K562 (cell line): ENCODE data around the gene EDRF1. TPM values are rescaled to one million over a fixed set of nuclear protein-coding genes. Genes with fewer than 3 reads are reported as not detected.

Experiments used
- ATAC-seq: fragments of 200-7000 bp; cut with Tn5 transposase; 3 replicates; pipeline ENCODE4 v1.9.1; 2020; ENCODE audit warnings: moderate library complexity
- BruUV-seq: library from RNA; stranded (reverse); fragments of 400-500 nt; replicated peaks from 2 replicates; lab custom pipeline; 2021; lab: Mats Ljungman, UMichigan
- CTCF ChIA-PET: fragments of 300-600 bp; formaldehyde crosslinking; extraction: SDS; loops from one replicate; lab custom pipeline; 2021; ENCODE audit warnings: low intra/inter-chr PET ratio; lab: Yijun Ruan, JAX
- POLR2A ChIA-PET: fragments of 300-600, 350-650 bp; sonication (Branson Sonifier 250); formaldehyde crosslinking; extraction: SDS; loops from one replicate; lab custom pipeline; 2021; ENCODE audit warnings: antibody characterized with exemption, inconsistent platforms; lab: Yijun Ruan, JAX
- DNase-seq, 4 experiments: peaks; one replicate each; pipeline versions ENCODE4 v3.0.0 to v3.0.0-alpha.2; 2011 to 2018; ENCODE audit warnings: low spot score in 3 of 4, mixed read lengths in 3 of 4; ENCODE audit errors: extremely low read depth in 1 of 4
- FAIRE-seq: peaks from 2 replicates; lab custom pipeline; 2011; peaks lifted over from hg19 to GRCh38; lab: Jason Lieb, UNC
- H2AFZ ChIP-seq: 2 replicates; pipeline ENCODE4 v1.6.0; 2011; ENCODE audit warnings: low read depth, low read length, control low read depth, inconsistent platforms
- H3K27ac ChIP-seq: fragments of 200-600 bp; 3 replicates; pipeline ENCODE4 v1.8.0; 2011; ENCODE audit warnings: low read depth, mild to moderate bottlenecking, control low read depth, inconsistent platforms, low read length, moderate library complexity, mixed read lengths; ENCODE audit errors: extremely low read depth
- H3K27me3 ChIP-seq, 2 experiments: fragments of 300-600 bp in 1 of 2; 2 replicates in 1 of 2; 3 replicates in 1 of 2; pipeline versions ENCODE4 v1.6.0 to v1.8.0; 2011; ENCODE audit warnings: inconsistent platforms in 2 of 2, low read length in 2 of 2, mild to moderate bottlenecking in 1 of 2, mixed read lengths in 1 of 2, moderate library complexity in 1 of 2; ENCODE audit not compliant: control insufficient read depth in 2 of 2, insufficient read depth in 2 of 2
- H3K36me3 ChIP-seq: fragments of 300-600 bp; 3 replicates; pipeline ENCODE4 v1.8.0; 2011; ENCODE audit warnings: mild to moderate bottlenecking, low read length, inconsistent platforms; ENCODE audit not compliant: control insufficient read depth, insufficient read depth
- H3K4me1 ChIP-seq, 2 experiments: fragments of 200-600 bp in 1 of 2; replicated peaks in 1 of 2; 2 replicates in 1 of 2; 3 replicates in 1 of 2; pipeline versions ENCODE4 v1.5.1 to v1.8.0; 2011; ENCODE audit warnings: inconsistent platforms in 2 of 2, low read length in 2 of 2, mild to moderate bottlenecking in 1 of 2, mixed read lengths in 1 of 2, moderate library complexity in 1 of 2; ENCODE audit not compliant: control insufficient read depth in 2 of 2, insufficient read depth in 2 of 2
- H3K4me2 ChIP-seq: 2 replicates; pipeline ENCODE4 v1.6.1; 2011; ENCODE audit warnings: low read length, control low read depth, inconsistent platforms, mixed read lengths; ENCODE audit not compliant: insufficient read depth
- H3K4me3 ChIP-seq: fragments of 200-600 bp; sonication (generic), shearing (Covaris generic); 2 replicates; pipeline ENCODE4 v1.5.1; 2016; ENCODE audit warnings: control low read depth, inconsistent platforms
- H3K79me2 ChIP-seq: fragments of 200-600 bp; 3 replicates; pipeline ENCODE4 v1.8.0; 2011; ENCODE audit warnings: low read length, inconsistent platforms; ENCODE audit not compliant: control insufficient read depth, insufficient read depth
- H3K9ac ChIP-seq, 2 experiments: 2 replicates each; pipeline versions ENCODE4 v1.6.0 to v1.6.1; 2011; ENCODE audit warnings: low read depth in 2 of 2, low read length in 2 of 2, control low read depth in 1 of 2, inconsistent platforms in 1 of 2, mild to moderate bottlenecking in 1 of 2, mixed read lengths in 1 of 2; ENCODE audit not compliant: insufficient read depth in 1 of 2
- H3K9me1 ChIP-seq: one replicate; pipeline ENCODE4 v1.6.0; 2011; ENCODE audit warnings: inconsistent platforms, mild to moderate bottlenecking, low read length, moderate library complexity; ENCODE audit not compliant: control insufficient read depth, insufficient read depth
- H3K9me3 ChIP-seq: replicated peaks from 2 replicates; pipeline ENCODE4 v1.5.1; 2011; ENCODE audit warnings: low read depth, low read length, inconsistent platforms; ENCODE audit not compliant: control insufficient read depth, insufficient read depth
- H4K20me1 ChIP-seq: replicated peaks from 2 replicates; pipeline ENCODE4 v1.6.1; 2011; ENCODE audit warnings: low read length, inconsistent platforms, mixed read lengths; ENCODE audit not compliant: control insufficient read depth, insufficient read depth
- BRD4 ChIP-seq: fragments of 200-600 bp; sonication (generic); IDR thresholded peaks from 2 replicates; pipeline ENCODE4 v1.6.1; 2017; ENCODE audit warnings: inconsistent platforms
- E2F8 ChIP-seq: fragments of 450-650 bp; IDR thresholded peaks from 2 replicates; pipeline ENCODE4 v1.7.1; 2018; ENCODE audit warnings: mild to moderate bottlenecking, low read depth; ENCODE audit not compliant: partially characterized antibody
- GTF3C2 ChIP-seq: IDR thresholded peaks from 3 replicates; pipeline ENCODE4 v1.6.1; 2011; ENCODE audit warnings: borderline replicate concordance, mild to moderate bottlenecking, moderate library complexity; ENCODE audit not compliant: insufficient read length; ENCODE audit errors: extremely low read depth
- MITF ChIP-seq: IDR thresholded peaks from 2 replicates; pipeline ENCODE4 v1.6.1; 2014; ENCODE audit warnings: antibody characterized with exemption
- NR0B1 ChIP-seq: fragments of 450-650 bp; IDR thresholded peaks from one replicate; pipeline ENCODE4 v1.6.1; 2018; ENCODE audit warnings: mild to moderate bottlenecking, moderate library complexity; ENCODE audit not compliant: partially characterized antibody
- ZBTB9 ChIP-seq: fragments of 450-650 bp; formaldehyde crosslinking; IDR thresholded peaks from 2 replicates; pipeline ENCODE4 v1.4.0; 2020; ENCODE audit warnings: mild to moderate bottlenecking, moderate library complexity
- ZKSCAN3 ChIP-seq: fragments of 250-450 bp; sonication (Bioruptor Pico); IDR thresholded peaks from 2 replicates; pipeline ENCODE4 v1.4.0; 2020
- ZNF395 ChIP-seq: fragments of 200-800 bp; sonication (Bioruptor generic); IDR thresholded peaks from 2 replicates; pipeline ENCODE4 v1.6.1; 2017; ENCODE audit warnings: missing genetic modification characterization, missing compliant biosample characterization
- ZNF695 ChIP-seq: fragments of 450-650 bp; formaldehyde crosslinking; IDR thresholded peaks from 2 replicates; pipeline ENCODE4 v1.4.0; 2020; ENCODE audit warnings: mild to moderate bottlenecking, moderate library complexity
- ZNF79 ChIP-seq: fragments of 250-450 bp; sonication (Bioruptor Pico); IDR thresholded peaks from 2 replicates; pipeline ENCODE4 v1.4.0; 2020; ENCODE audit warnings: low read depth, mild to moderate bottlenecking, moderate library complexity
- WGBS: fragments of 100-300 bp; shearing (Covaris generic); methylation state at CpG from one replicate; pipeline ENCODE4 v1.1.6; 2016; ENCODE audit warnings: low coverage, mixed read lengths; ENCODE audit not compliant: insufficient coverage; ENCODE audit errors: missing lambda C conversion rate; 5-methylcytosine and 5-hydroxymethylcytosine counted together
- in situ Hi-C: fragments of 300-500 bp; cut with MboI; formaldehyde crosslinking; loops from 4 replicates; pipeline ENCODE4 v1.15.0; 2018; ENCODE audit warnings: inconsistent platforms, mixed read lengths
- intact Hi-C: fragments of 100-400 bp; cut with micrococcal nuclease; formaldehyde crosslinking; loops from 2 replicates; pipeline ENCODE4 v1.14.2; 2022
- polyA plus RNA-seq, 8 experiments: library from polyadenylated mRNA; depleted of rRNA in 4 of 8; stranded (reverse) in 5 of 8; unstranded in 3 of 8; fragments of >200 nt; fragmentation: Nextera tagmentation in 2 of 8; fragmentation: Illumina TruSeq in 1 of 8; extraction: Ambion mirVana in 2 of 8; extraction: Trizol in 1 of 8; gene quantifications; 2 replicates each; pipeline versions ENCODE4 v1.2.1 to v1.2.3, GENCODE V29; 2011 to 2014; ENCODE audit warnings: inconsistent platforms in 1 of 8, missing spikeins in 1 of 8
- total RNA-seq, 7 experiments: library from RNA; depleted of rRNA in 6 of 7; stranded (reverse); fragments of >200 nt in 6 of 7; fragmentation: Illumina TruSeq in 2 of 7; extraction: Trizol in 2 of 7; gene quantifications; 2 replicates each; pipeline versions ENCODE4 v1.2.1 to v1.2.3, GENCODE V29; 2011 to 2021; ENCODE audit warnings: low replicate concordance in 1 of 7

The EDRF1 gene
- total and polyA plus RNA-seq, 9 of the 15 experiments (the other 6 are each of a cell fraction or from before 2014, with no cell fraction given) = 7.6 to 26.0 (median 18.6) TPM

- Histone ChIP-seq H3K9ac (no peak overlapping the region), H3K27me3 (no peaks in the 10 kb centered on the region), H3K4me3 (no peak overlapping the region), H3K36me3 (peaks cover 88% of the 10 kb centered on the region), H3K4me1 (no peaks in the 10 kb centered on the region), H3K27ac (no peak overlapping the region), H4K20me1 (no peaks in the 10 kb centered on the region), H3K9me3 (no peaks in the 10 kb centered on the region), H2AFZ (no peak overlapping the region), H3K79me2 (no peaks in the 10 kb centered on the region), H3K4me2 (no peak overlapping the region), H3K9me1 (no peaks in the 10 kb centered on the region)
- ATAC-seq (no peak), FAIRE-seq (no peak), DNase-seq (no peak)
- BruUV-seq = no TSS peak
- CTCF ChIA-PET = no interaction called here
- intact Hi-C loops (no loop called here), in situ Hi-C loops (no loop called here)
- WGBS = 95% methylated on average over 3 of the region's 5 CpGs
- POLR2A ChIA-PET = no interaction called here
- TF ChIP-seq NR0B1 = no peak
- no peak for TF ChIP-seq ZKSCAN3 (CRISPR knock-in tag)
- no peak for TF ChIP-seq ZNF395 (CRISPR knock-in tag)
- no peak for TF ChIP-seq BRD4
- TF ChIP-seq MITF = no peak
- TF ChIP-seq ZNF695 (CRISPR knock-in tag) = no peak
- TF ChIP-seq GTF3C2 = no peak
- no peak for TF ChIP-seq ZNF79 (CRISPR knock-in tag)
- TF ChIP-seq ZBTB9 (CRISPR knock-in tag) = no peak
- no peak for TF ChIP-seq E2F8
These were observed 18.7 kb downstream of the EDRF1 start for GRCh38 chr10:125738206-125738605.
